IPS-15b (cell line): ENCODE results near the gene PLCB1.

Source experiments
- H3K27me3 ChIP-seq: one replicate; pipeline ENCODE4 v1.6.1; 2013; ENCODE audit warnings: low read length; ENCODE audit not compliant: control insufficient read depth, insufficient read depth
- H3K36me3 ChIP-seq: one replicate; pipeline ENCODE4 v1.6.1; 2013; ENCODE audit warnings: low read length; ENCODE audit not compliant: control insufficient read depth, insufficient read depth
- H3K4me1 ChIP-seq: one replicate; pipeline ENCODE4 v1.6.1; 2013; ENCODE audit warnings: mild to moderate bottlenecking, low read length; ENCODE audit not compliant: control insufficient read depth, insufficient read depth
- H3K4me3 ChIP-seq: one replicate; pipeline ENCODE4 v1.5.1; 2013; ENCODE audit warnings: low read depth, low read length
- H3K9ac ChIP-seq: one replicate; pipeline ENCODE4 v1.6.1; 2013; ENCODE audit warnings: low read depth, mild to moderate bottlenecking, low read length
- H3K9me3 ChIP-seq: one replicate; pipeline ENCODE4 v1.6.1; 2013; ENCODE audit warnings: mild to moderate bottlenecking, low read length; ENCODE audit not compliant: control insufficient read depth, insufficient read depth

PLCB1 gene

GRCh38 chr20:8408587-8409307 is 276.7 kb downstream of the PLCB1 start:
- no peaks in the 10 kb centered on the region for H3K27me3 ChIP-seq
- no peaks in the 10 kb centered on the region for H3K36me3 ChIP-seq
- H3K9ac ChIP-seq = no peak overlapping the region
- no peaks in the 10 kb centered on the region for H3K9me3 ChIP-seq
- no peak overlapping the region for H3K4me3 ChIP-seq
- H3K4me1 ChIP-seq = no peaks in the 10 kb centered on the region

- Histone ChIP-seq H3K9ac (no peak overlapping the region), H3K27me3 (no peaks in the 10 kb centered on the region), H3K4me1 (no peaks in the 10 kb centered on the region), H3K9me3 (no peaks in the 10 kb centered on the region), H3K36me3 (no peaks in the 10 kb centered on the region), H3K4me3 (no peak overlapping the region)
Measured at GRCh38 chr20:8413691-8414090, 281.6 kb downstream of the PLCB1 start.

- Histone ChIP-seq H3K36me3 (no peaks in the 10 kb centered on the region), H3K27me3 (no peaks in the 10 kb centered on the region), H3K4me3 (no peak overlapping the region), H3K9ac (no peak overlapping the region), H3K9me3 (no peaks in the 10 kb centered on the region), H3K4me1 (no peaks in the 10 kb centered on the region)
Measured at GRCh38 chr20:8414586-8415274, 282.7 kb downstream of the PLCB1 start.

GRCh38 chr20:8421981-8422380 is 289.9 kb downstream of the PLCB1 start:
- Histone ChIP-seq H3K36me3 (no peaks in the 10 kb centered on the region), H3K27me3 (no peaks in the 10 kb centered on the region), H3K4me3 (no peak overlapping the region), H3K4me1 (no peaks in the 10 kb centered on the region), H3K9me3 (no peaks in the 10 kb centered on the region), H3K9ac (no peak overlapping the region)

- H3K9me3 ChIP-seq = no peaks in the 10 kb centered on the region
- H3K36me3 ChIP-seq = no peaks in the 10 kb centered on the region
- no peak overlapping the region for H3K9ac ChIP-seq
- H3K4me3 ChIP-seq = no peak overlapping the region
- H3K27me3 ChIP-seq = no peaks in the 10 kb centered on the region
- H3K4me1 ChIP-seq = no peaks in the 10 kb centered on the region
Measured at GRCh38 chr20:8423482-8423881, 291.4 kb downstream of the PLCB1 start.

- no peaks in the 10 kb centered on the region for H3K4me1 ChIP-seq
- H3K27me3 ChIP-seq = no peaks in the 10 kb centered on the region
- H3K9ac ChIP-seq = no peak overlapping the region
- no peak overlapping the region for H3K4me3 ChIP-seq
- no peaks in the 10 kb centered on the region for H3K9me3 ChIP-seq
- H3K36me3 ChIP-seq = no peaks in the 10 kb centered on the region
Measured at GRCh38 chr20:8424010-8424409, 291.9 kb downstream of the PLCB1 start.

GRCh38 chr20:8425016-8425415 is 292.9 kb downstream of the PLCB1 start:
- H3K4me3 ChIP-seq = no peak overlapping the region
- H3K4me1 ChIP-seq = no peaks in the 10 kb centered on the region
- no peaks in the 10 kb centered on the region for H3K27me3 ChIP-seq
- H3K9ac ChIP-seq = no peak overlapping the region
- no peaks in the 10 kb centered on the region for H3K36me3 ChIP-seq
- H3K9me3 ChIP-seq = no peaks in the 10 kb centered on the region

- H3K27me3 ChIP-seq = no peaks in the 10 kb centered on the region
- no peaks in the 10 kb centered on the region for H3K4me1 ChIP-seq
- no peak overlapping the region for H3K4me3 ChIP-seq
- no peaks in the 10 kb centered on the region for H3K36me3 ChIP-seq
- no peaks in the 10 kb centered on the region for H3K9me3 ChIP-seq
- H3K9ac ChIP-seq = no peak overlapping the region
Measured at GRCh38 chr20:8425802-8426201, 293.7 kb downstream of the PLCB1 start.

- no peaks in the 10 kb centered on the region for H3K27me3 ChIP-seq
- no peak overlapping the region for H3K9ac ChIP-seq
- no peak overlapping the region for H3K4me3 ChIP-seq
- no peaks in the 10 kb centered on the region for H3K9me3 ChIP-seq
- H3K36me3 ChIP-seq = no peaks in the 10 kb centered on the region
- H3K4me1 ChIP-seq = peaks cover 4% of the 10 kb centered on the region
Measured at GRCh38 chr20:8427419-8428040, 295.5 kb downstream of the PLCB1 start.

- Histone ChIP-seq H3K27me3 (no peaks in the 10 kb centered on the region), H3K4me3 (no peak overlapping the region), H3K9ac (no peak overlapping the region), H3K36me3 (no peaks in the 10 kb centered on the region), H3K4me1 (peaks cover 19% of the 10 kb centered on the region), H3K9me3 (no peaks in the 10 kb centered on the region)
Measured at GRCh38 chr20:8428988-8429387, 296.9 kb downstream of the PLCB1 start.

GRCh38 chr20:8431538-8432434 is 299.7 kb downstream of the PLCB1 start:
- H3K9ac ChIP-seq = no peak overlapping the region
- no peaks in the 10 kb centered on the region for H3K9me3 ChIP-seq
- no peaks in the 10 kb centered on the region for H3K27me3 ChIP-seq
- no peaks in the 10 kb centered on the region for H3K36me3 ChIP-seq
- H3K4me1 ChIP-seq = peaks cover 19% of the 10 kb centered on the region
- no peak overlapping the region for H3K4me3 ChIP-seq
